Astrocyte (in vitro differentiated cells and primary cell): ENCODE measurements around the gene ARG2. TPM values are rescaled to one million over a fixed set of nuclear protein-coding genes. Genes with fewer than 3 reads are reported as not detected.

Source experiments
- DNase-seq: peaks from one replicate; pipeline ENCODE4 v3.0.0-alpha.2; 2010; ENCODE audit warnings: low read depth
- FAIRE-seq: peaks from 2 replicates; lab custom pipeline; 2011; peaks lifted over from hg19 to GRCh38; lab: Jason Lieb, UNC
- H2AFZ ChIP-seq: 2 replicates; pipeline ENCODE4 v1.6.0; 2012; ENCODE audit warnings: low read depth, low read length, inconsistent platforms
- H3K27ac ChIP-seq: 2 replicates; pipeline ENCODE4 v1.5.1; 2011; ENCODE audit warnings: low read depth, low read length, inconsistent platforms
- H3K27me3 ChIP-seq: 2 replicates; pipeline ENCODE4 v1.6.0; 2011; ENCODE audit warnings: low read length, inconsistent platforms; ENCODE audit not compliant: insufficient read depth
- H3K36me3 ChIP-seq: 2 replicates; pipeline ENCODE4 v1.5.1; 2011; ENCODE audit warnings: low read length, inconsistent platforms; ENCODE audit not compliant: insufficient read depth
- H3K4me1 ChIP-seq: 2 replicates; pipeline ENCODE4 v1.5.1; 2011; ENCODE audit warnings: low read length, inconsistent platforms; ENCODE audit not compliant: insufficient read depth
- H3K4me2 ChIP-seq: 2 replicates; pipeline ENCODE4 v1.6.0; 2012; ENCODE audit warnings: low read length, inconsistent platforms
- H3K4me3 ChIP-seq: 2 replicates; pipeline ENCODE4 v1.5.1; 2011; ENCODE audit warnings: low read depth, mild to moderate bottlenecking, low read length, inconsistent platforms; ENCODE audit not compliant: insufficient read depth
- H3K79me2 ChIP-seq: 2 replicates; pipeline ENCODE4 v1.6.0; 2012; ENCODE audit warnings: mild to moderate bottlenecking, low read length, inconsistent platforms; ENCODE audit not compliant: insufficient read depth
- H3K9ac ChIP-seq: 2 replicates; pipeline ENCODE4 v1.6.0; 2012; ENCODE audit warnings: mild to moderate bottlenecking, low read length, inconsistent platforms
- H3K9me3 ChIP-seq: 2 replicates; pipeline ENCODE4 v1.5.1; 2012; ENCODE audit warnings: low read depth, mild to moderate bottlenecking, low read length, inconsistent platforms; ENCODE audit not compliant: insufficient read depth
- H4K20me1 ChIP-seq: 2 replicates; pipeline ENCODE4 v1.6.0; 2012; ENCODE audit warnings: low read length, inconsistent platforms; ENCODE audit not compliant: insufficient read depth
- H3K27ac Mint-ChIP-seq: one replicate; pipeline ENCODE4 v1.8.0; 2021; ENCODE audit warnings: mild to moderate bottlenecking, mixed read lengths; ENCODE audit not compliant: unreplicated experiment
- H3K27me3 Mint-ChIP-seq: one replicate; pipeline ENCODE4 v1.8.0; 2021; ENCODE audit warnings: low read depth, mixed read lengths; ENCODE audit not compliant: unreplicated experiment
- H3K36me3 Mint-ChIP-seq: one replicate; pipeline ENCODE4 v1.8.0; 2021; ENCODE audit warnings: low read depth, mixed read lengths; ENCODE audit not compliant: unreplicated experiment
- H3K4me1 Mint-ChIP-seq: one replicate; pipeline ENCODE4 v1.8.0; 2021; ENCODE audit warnings: low read depth, mixed read lengths; ENCODE audit not compliant: unreplicated experiment
- H3K4me3 Mint-ChIP-seq: one replicate; pipeline ENCODE4 v1.8.0; 2021; ENCODE audit warnings: mild to moderate bottlenecking, moderate library complexity, mixed read lengths; ENCODE audit not compliant: unreplicated experiment
- H3K9me3 Mint-ChIP-seq: one replicate; pipeline ENCODE4 v1.8.0; 2021; ENCODE audit warnings: mild to moderate bottlenecking, mixed read lengths; ENCODE audit not compliant: unreplicated experiment
- EZH2 ChIP-seq: IDR thresholded peaks from 2 replicates; pipeline ENCODE4 v1.6.1; 2012; ENCODE audit warnings: mild to moderate bottlenecking, low read length, inconsistent platforms; ENCODE audit not compliant: insufficient read depth
- total RNA-seq: library from RNA; stranded (reverse); gene quantifications from 2 replicates; pipeline ENCODE4 v1.2.1, GENCODE V29; 2021
- TF ChIP-seq, protein P1 (sequence below): IDR thresholded peaks from 2 replicates; pipeline ENCODE4 v1.5.1; 2011; ENCODE audit warnings: low read depth, mild to moderate bottlenecking, inconsistent platforms, low read length, moderate library complexity; ENCODE audit not compliant: insufficient read depth

Gene ARG2
- total RNA-seq, 1 donor from 2014 or later = 11.6 TPM

- H4K20me1 ChIP-seq = peaks cover 41% of the 10 kb centered on the region
- H3K4me3 ChIP-seq = peak overlapping the region; percentile 99
- no peaks in the 10 kb centered on the region for H3K27me3 ChIP-seq
- H2AFZ ChIP-seq = peak overlapping the region; percentile 78
- H3K4me1 ChIP-seq = peaks cover 13% of the 10 kb centered on the region
- TF ChIP-seq, protein P1, sequence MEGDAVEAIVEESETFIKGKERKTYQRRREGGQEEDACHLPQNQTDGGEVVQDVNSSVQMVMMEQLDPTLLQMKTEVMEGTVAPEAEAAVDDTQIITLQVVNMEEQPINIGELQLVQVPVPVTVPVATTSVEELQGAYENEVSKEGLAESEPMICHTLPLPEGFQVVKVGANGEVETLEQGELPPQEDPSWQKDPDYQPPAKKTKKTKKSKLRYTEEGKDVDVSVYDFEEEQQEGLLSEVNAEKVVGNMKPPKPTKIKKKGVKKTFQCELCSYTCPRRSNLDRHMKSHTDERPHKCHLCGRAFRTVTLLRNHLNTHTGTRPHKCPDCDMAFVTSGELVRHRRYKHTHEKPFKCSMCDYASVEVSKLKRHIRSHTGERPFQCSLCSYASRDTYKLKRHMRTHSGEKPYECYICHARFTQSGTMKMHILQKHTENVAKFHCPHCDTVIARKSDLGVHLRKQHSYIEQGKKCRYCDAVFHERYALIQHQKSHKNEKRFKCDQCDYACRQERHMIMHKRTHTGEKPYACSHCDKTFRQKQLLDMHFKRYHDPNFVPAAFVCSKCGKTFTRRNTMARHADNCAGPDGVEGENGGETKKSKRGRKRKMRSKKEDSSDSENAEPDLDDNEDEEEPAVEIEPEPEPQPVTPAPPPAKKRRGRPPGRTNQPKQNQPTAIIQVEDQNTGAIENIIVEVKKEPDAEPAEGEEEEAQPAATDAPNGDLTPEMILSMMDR = no peak
- no peak for TF ChIP-seq EZH2
- Mint-ChIP-seq H3K4me3 (peak overlapping the region; percentile 96), H3K9me3 (no peaks in the 10 kb centered on the region), H3K4me1 (peaks cover 15% of the 10 kb centered on the region), H3K27me3 (no peaks in the 10 kb centered on the region), H3K36me3 (peaks cover 6% of the 10 kb centered on the region), H3K27ac (peak overlapping the region; percentile 94)
- DNase-seq = peak; percentile 97
- H3K36me3 ChIP-seq = peaks cover 26% of the 10 kb centered on the region
- peak overlapping the region; percentile 99 for H3K4me2 ChIP-seq
- peak overlapping the region; percentile 97 for H3K9ac ChIP-seq
- peak overlapping the region; percentile 95 for H3K27ac ChIP-seq
- H3K79me2 ChIP-seq = peaks cover 54% of the 10 kb centered on the region
- no peak for FAIRE-seq
- H3K9me3 ChIP-seq = no peaks in the 10 kb centered on the region
These were observed 75.2 kb downstream of the ARG2 start for GRCh38 chr14:67694791-67695393.

DNA sequence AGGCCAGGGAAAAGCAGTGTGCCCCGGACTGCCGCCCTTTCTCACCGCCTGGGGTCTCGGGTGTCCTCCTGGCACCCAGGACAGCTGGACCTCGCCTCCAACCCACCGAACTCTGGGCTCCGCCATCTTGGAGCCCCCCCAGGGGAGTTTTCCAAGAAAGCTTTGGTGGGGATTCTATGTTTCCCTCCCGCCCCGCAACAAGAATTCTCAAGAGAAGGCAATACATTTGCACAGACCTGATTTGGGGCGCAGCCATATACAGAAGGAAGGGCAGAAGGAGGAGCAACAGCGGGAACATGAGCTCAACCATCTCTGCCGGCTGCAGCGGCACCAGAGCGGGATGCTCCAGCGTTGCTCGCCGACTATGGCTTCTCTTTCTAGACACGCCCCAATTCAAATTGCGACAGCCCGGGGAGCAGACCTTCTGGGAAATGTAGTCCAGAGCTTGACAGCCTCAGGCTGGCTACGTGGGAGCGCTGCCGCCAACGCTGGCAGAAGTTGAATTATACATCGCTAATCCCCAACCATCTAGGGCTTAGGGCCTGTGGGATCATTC is 75.8 kb downstream of the ARG2 start, which contains the start of gene RDH11:
Gene RDH11, minus strand, starts transcription at position 371 of the 556 bp plus-strand sequence. Its CDS starts 61 bp downstream, at position 310.
- FAIRE-seq = no peak
- peaks cover 49% of the 10 kb centered on the region for H3K79me2 ChIP-seq
- H3K4me1 Mint-ChIP-seq = peaks cover 15% of the 10 kb centered on the region

More for the DNA sequence above, 75.8 kb downstream of the ARG2 start, which contains the start of gene RDH11:
- H3K4me3 ChIP-seq = peak within 1 kb of the TSS; percentile 99
- Mint-ChIP-seq H3K27ac (peak within 1 kb of the TSS; percentile 94), H3K27me3 (no peaks in the 10 kb centered on the region), H3K4me3 (peak within 1 kb of the TSS; percentile 96), H3K36me3 (peaks cover 6% of the 10 kb centered on the region), H3K9me3 (no peaks in the 10 kb centered on the region)
- peak within 1 kb of the TSS; percentile 78 for H2AFZ ChIP-seq
- no peaks in the 10 kb centered on the region for H3K27me3 ChIP-seq
- no peak for TF ChIP-seq EZH2
- TF ChIP-seq, protein P1 = no peak
- H3K27ac ChIP-seq = peak within 1 kb of the TSS; percentile 95
- H3K4me2 ChIP-seq = peak within 1 kb of the TSS; percentile 99
- peak; percentile 82 for DNase-seq
- H4K20me1 ChIP-seq = peaks cover 36% of the 10 kb centered on the region
- peak within 1 kb of the TSS; percentile 97 for H3K9ac ChIP-seq
- no peaks in the 10 kb centered on the region for H3K9me3 ChIP-seq
- H3K4me1 ChIP-seq = peaks cover 13% of the 10 kb centered on the region
- H3K36me3 ChIP-seq = peaks cover 20% of the 10 kb centered on the region
